Nephron (organoid): ENCODE measurements around the gene DHPS.

ENCODE experiments used
- H3K27ac Mint-ChIP-seq, 3 experiments: 2 replicates each; pipeline ENCODE4 v1.8.0; 2020; ENCODE audit warnings: mixed read lengths in 3 of 3, mild to moderate bottlenecking in 2 of 3, moderate library complexity in 1 of 3
- H3K27me3 Mint-ChIP-seq: 2 replicates; pipeline ENCODE4 v1.8.0; 2021; ENCODE audit warnings: low read depth, mild to moderate bottlenecking, moderate library complexity, mixed read lengths
- H3K36me3 Mint-ChIP-seq: 2 replicates; pipeline ENCODE4 v1.8.0; 2020; ENCODE audit warnings: low read depth, mixed read lengths
- H3K4me1 Mint-ChIP-seq: 2 replicates; pipeline ENCODE4 v1.8.0; 2020; ENCODE audit warnings: mixed read lengths
- H3K4me3 Mint-ChIP-seq, 3 experiments: 2 replicates each; pipeline ENCODE4 v1.8.0; 2020; ENCODE audit warnings: mild to moderate bottlenecking in 3 of 3, mixed read lengths in 3 of 3, moderate library complexity in 2 of 3
- H3K9me3 Mint-ChIP-seq: 2 replicates; pipeline ENCODE4 v1.8.0; 2020; ENCODE audit warnings: mixed read lengths
- CTCF ChIP-seq, 3 experiments: fragments of 200-600 bp; sonication (generic); IDR thresholded peaks; one replicate each; pipeline ENCODE4 v1.5.0; 2021; ENCODE audit warnings: antibody characterized with exemption in 3 of 3; ENCODE audit not compliant: unreplicated experiment in 3 of 3

DHPS gene

GRCh38 chr19:12641456-12641855 is 40.2 kb downstream of the DHPS start:
- TF ChIP-seq CTCF (IDR thresholded peaks at IDR 0.05; ENCODE audit: unreplicated experiment in 3 of 3): no peak
- H3K4me3 Mint-ChIP-seq: no peak overlapping the region
- no peaks in the 10 kb centered on the region for H3K27me3 Mint-ChIP-seq
- H3K27ac Mint-ChIP-seq: no peak overlapping the region
- H3K9me3 Mint-ChIP-seq: no peaks in the 10 kb centered on the region
- peaks cover 5% of the 10 kb centered on the region for H3K4me1 Mint-ChIP-seq
- H3K36me3 Mint-ChIP-seq: peaks cover 4% of the 10 kb centered on the region

GRCh38 chr19:12639901-12640613 is 41.6 kb downstream of the DHPS start:
- Mint-ChIP-seq H3K9me3 (no peaks in the 10 kb centered on the region), H3K27ac (no peak overlapping the region), H3K27me3 (no peaks in the 10 kb centered on the region), H3K4me1 (peaks cover 5% of the 10 kb centered on the region), H3K4me3 (peak overlapping the region; percentile 13 to 35 (median 22)), H3K36me3 (no peaks in the 10 kb centered on the region)
- TF ChIP-seq CTCF (IDR thresholded peaks at IDR 0.05; ENCODE audit: unreplicated experiment in 3 of 3): peak; percentile 63 to 74 (median 65)

DNA sequence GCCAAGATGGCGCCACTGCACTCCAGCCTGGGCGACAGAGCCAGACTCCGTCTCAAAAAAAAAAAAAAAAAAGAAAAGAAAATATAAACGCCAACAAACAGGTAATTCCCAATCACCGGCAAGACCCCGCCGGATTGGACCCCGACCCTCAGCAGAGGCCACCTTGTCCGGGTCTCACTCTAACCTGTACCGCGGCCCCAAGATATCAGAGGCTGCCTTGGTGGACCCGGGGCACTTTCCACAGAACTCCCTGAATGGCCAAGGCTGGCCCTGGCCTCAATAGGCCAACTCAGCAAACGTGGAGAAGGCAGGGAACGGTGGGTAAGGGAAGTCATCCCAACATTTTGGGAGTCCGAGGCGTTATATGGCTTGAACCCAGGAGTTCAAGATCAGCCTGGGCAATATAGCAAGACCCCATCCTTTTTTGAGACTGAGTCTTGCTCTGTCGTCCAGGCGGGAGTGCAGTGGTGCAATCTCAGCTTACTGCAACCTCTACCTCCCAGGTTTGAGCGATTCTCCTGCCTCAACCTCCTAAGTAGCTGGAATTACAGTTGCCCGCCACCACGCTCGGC is 43.0 kb downstream of the DHPS start:
- Mint-ChIP-seq H3K27ac (no peak overlapping the region), H3K4me3 (no peak overlapping the region)

GRCh38 chr19:12636631-12637030 is 45.0 kb downstream of the DHPS start:
- H3K36me3 Mint-ChIP-seq: peaks cover 23% of the 10 kb centered on the region
- no peak overlapping the region for H3K27ac Mint-ChIP-seq
- TF ChIP-seq CTCF (IDR thresholded peaks at IDR 0.05; ENCODE audit: unreplicated experiment in 3 of 3): no peak
- peaks cover 9% of the 10 kb centered on the region for H3K9me3 Mint-ChIP-seq
- H3K27me3 Mint-ChIP-seq: no peaks in the 10 kb centered on the region
- H3K4me3 Mint-ChIP-seq: no peak overlapping the region
- H3K4me1 Mint-ChIP-seq: peaks cover 5% of the 10 kb centered on the region

More for the DNA sequence above, 43.0 kb downstream of the DHPS start:
- no peaks in the 10 kb centered on the region for H3K27me3 Mint-ChIP-seq
- H3K9me3 Mint-ChIP-seq: peaks cover 2% of the 10 kb centered on the region
- peaks cover 5% of the 10 kb centered on the region for H3K4me1 Mint-ChIP-seq
- TF ChIP-seq CTCF (IDR thresholded peaks at IDR 0.05; ENCODE audit: unreplicated experiment in 3 of 3): no peak
- H3K36me3 Mint-ChIP-seq: peaks cover 6% of the 10 kb centered on the region

- Mint-ChIP-seq H3K36me3 (peaks cover 96% of the 10 kb centered on the region), H3K4me3 (no peak overlapping the region), H3K4me1 (no peaks in the 10 kb centered on the region), H3K27me3 (no peaks in the 10 kb centered on the region), H3K27ac (no peak overlapping the region), H3K9me3 (peaks cover 46% of the 10 kb centered on the region)
- TF ChIP-seq CTCF (IDR thresholded peaks at IDR 0.05; ENCODE audit: unreplicated experiment in 3 of 3): no peak
These were observed 52.5 kb downstream of the DHPS start for GRCh38 chr19:12629215-12629614.
